Activated effector memory CD4-positive, alpha-beta T cell treated with Interleukin-2 at 50 U/mL for 16 hours (primary cell): Measurements from ENCODE around the gene PDCD1.
"Not testable (repeated sequence)": the region's sequence is repeated elsewhere in the genome, so short reads cannot be mapped to it uniquely, and the experiment has no call there.

ENCODE experiments used
- DNase-seq: peaks from one replicate; pipeline ENCODE4 v3.0.0-alpha.2; 2020

PDCD1 gene

GRCh38 chr2:241877197-241877685, 18.5 kb upstream of the PDCD1 start:
- DNase-seq = no peak

- DNase-seq = no peak
These were observed 18.0 kb upstream of the PDCD1 start for GRCh38 chr2:241876528-241877196.

- not testable (repeated sequence) for DNase-seq
These were observed 17.2 kb upstream of the PDCD1 start for GRCh38 chr2:241875754-241876527.

GRCh38 chr2:241874277-241874925, 15.7 kb upstream of the PDCD1 start:
- DNase-seq = no peak

GRCh38 chr2:241873803-241874110, 15.1 kb upstream of the PDCD1 start:
- no peak for DNase-seq

- no peak for DNase-seq
These were observed 14.5 kb upstream of the PDCD1 start for GRCh38 chr2:241873081-241873802.

GRCh38 chr2:241872313-241872642, 13.6 kb upstream of the PDCD1 start:
- no peak for DNase-seq

GRCh38 chr2:241871538-241872312, 13.0 kb upstream of the PDCD1 start:
- DNase-seq = no peak

- no peak for DNase-seq
These were observed 12.2 kb upstream of the PDCD1 start for GRCh38 chr2:241870611-241871537.

- no peak for DNase-seq
These were observed 11.4 kb upstream of the PDCD1 start for GRCh38 chr2:241870081-241870541.

- DNase-seq = no peak
These were observed 10.6 kb upstream of the PDCD1 start, which contains the start of gene RTP5 for GRCh38 chr2:241869087-241869961. Gene RTP5, plus strand, starts transcription at chr2:241869729. Its CDS starts 28 bp downstream, at chr2:241869757.

- no peak for DNase-seq
These were observed 10.0 kb upstream of the PDCD1 start for GRCh38 chr2:241868661-241869081.

- peak; percentile 30 for DNase-seq
These were observed 9.2 kb upstream of the PDCD1 start for GRCh38 chr2:241867776-241868420.

- DNase-seq = no peak
These were observed 8.3 kb upstream of the PDCD1 start for GRCh38 chr2:241866790-241867645.

GRCh38 chr2:241865957-241866789, 7.5 kb upstream of the PDCD1 start:
- no peak for DNase-seq

- no peak for DNase-seq
These were observed 6.8 kb upstream of the PDCD1 start for GRCh38 chr2:241865416-241865956.

- no peak for DNase-seq
These were observed 6.1 kb upstream of the PDCD1 start for GRCh38 chr2:241864850-241865213.
